ENCODE data around the gene S100A8.

- TF ChIP-seq POLR2A (IDR thresholded peaks at IDR 0.05) (no peak), CTCF (IDR thresholded peaks at IDR 0.05) (peak in 1 of 4 experiments; percentile 62)
Observed at GRCh38 chr1:153355445-153356071, 35.3 kb downstream of the S100A8 start.
